Loucy (cell line): Measurements from ENCODE around the gene BRMS1.
"Not testable (repeated sequence)": the region's sequence is repeated elsewhere in the genome, so short reads cannot be mapped to it uniquely, and the experiment has no call there.

Experiments
- H2AFZ ChIP-seq: fragments of 200-600 bp; sonication (generic); 2 replicates; pipeline ENCODE4 v1.6.0; 2016; ENCODE audit warnings: antibody characterized with exemption, mild to moderate bottlenecking, low read length, moderate library complexity
- H3F3A ChIP-seq: fragments of 200-600 bp; 2 replicates; pipeline ENCODE4 v1.6.0; 2016; ENCODE audit warnings: antibody characterized with exemption, low read depth, mild to moderate bottlenecking
- H3K27me3 ChIP-seq: fragments of 200-600 bp; sonication (generic); 2 replicates; pipeline ENCODE4 v1.6.1; 2014; ENCODE audit warnings: low read length, mild to moderate bottlenecking; ENCODE audit not compliant: insufficient read depth, poor library complexity, severe bottlenecking
- H3K36me3 ChIP-seq: fragments of 200-600 bp; sonication (generic); 2 replicates; pipeline ENCODE4 v1.6.1; 2016; ENCODE audit warnings: low read length; ENCODE audit not compliant: insufficient read depth
- H3K4me1 ChIP-seq: fragments of 200-600 bp; sonication (generic); 2 replicates; pipeline ENCODE4 v1.5.1; 2014; ENCODE audit warnings: low read length, mild to moderate bottlenecking; ENCODE audit not compliant: insufficient read depth, poor library complexity, severe bottlenecking
- H3K4me2 ChIP-seq: fragments of 200-600 bp; sonication (generic); 2 replicates; pipeline ENCODE4 v1.6.0; 2014; ENCODE audit warnings: antibody characterized with exemption, low read length, low read depth, mild to moderate bottlenecking; ENCODE audit not compliant: poor library complexity, severe bottlenecking
- H3K4me3 ChIP-seq: fragments of 200-600 bp; sonication (generic); 2 replicates; pipeline ENCODE4 v1.5.1; 2014; ENCODE audit warnings: low read length, mild to moderate bottlenecking, mixed read lengths; ENCODE audit not compliant: poor library complexity, severe bottlenecking
- H3K79me2 ChIP-seq: fragments of 200-600 bp; sonication (generic); 2 replicates; pipeline ENCODE4 v1.6.1; 2014; ENCODE audit warnings: low read length; ENCODE audit not compliant: insufficient read depth
- H3K9ac ChIP-seq: fragments of 200-600 bp; sonication (generic); 2 replicates; pipeline ENCODE4 v1.6.0; 2014; ENCODE audit warnings: mild to moderate bottlenecking, low read depth, low read length, moderate library complexity; ENCODE audit not compliant: poor library complexity, severe bottlenecking
- H3K9me2 ChIP-seq: fragments of 200-600 bp; sonication (generic); replicated peaks from 2 replicates; pipeline ENCODE4 v1.6.1; 2016; ENCODE audit warnings: low read depth, low read length, mixed read lengths
- H3K9me3 ChIP-seq: fragments of 200-600 bp; sonication (generic); 2 replicates; pipeline ENCODE4 v1.6.1; 2014; ENCODE audit warnings: mild to moderate bottlenecking, antibody characterized with exemption, low read length, low read depth; ENCODE audit not compliant: insufficient read depth
- H4K20me1 ChIP-seq: fragments of 200-600 bp; sonication (generic); 2 replicates; pipeline ENCODE4 v1.6.0; 2014; ENCODE audit warnings: antibody characterized with exemption, low read length, mild to moderate bottlenecking; ENCODE audit not compliant: insufficient read depth, poor library complexity, severe bottlenecking
- EZH2phosphoT487 ChIP-seq: fragments of 200-600 bp; IDR thresholded peaks from 2 replicates; pipeline ENCODE4 v1.6.1; 2018; ENCODE audit warnings: antibody characterized with exemption, mild to moderate bottlenecking, moderate library complexity, borderline replicate concordance
- TF ChIP-seq, protein P1 (sequence below): fragments of 200-600 bp; sonication (generic); conservative IDR thresholded peaks from 2 replicates; pipeline ENCODE4 v1.5.1; 2014; ENCODE audit warnings: mild to moderate bottlenecking, antibody characterized with exemption, low read length

BRMS1 gene

DNA sequence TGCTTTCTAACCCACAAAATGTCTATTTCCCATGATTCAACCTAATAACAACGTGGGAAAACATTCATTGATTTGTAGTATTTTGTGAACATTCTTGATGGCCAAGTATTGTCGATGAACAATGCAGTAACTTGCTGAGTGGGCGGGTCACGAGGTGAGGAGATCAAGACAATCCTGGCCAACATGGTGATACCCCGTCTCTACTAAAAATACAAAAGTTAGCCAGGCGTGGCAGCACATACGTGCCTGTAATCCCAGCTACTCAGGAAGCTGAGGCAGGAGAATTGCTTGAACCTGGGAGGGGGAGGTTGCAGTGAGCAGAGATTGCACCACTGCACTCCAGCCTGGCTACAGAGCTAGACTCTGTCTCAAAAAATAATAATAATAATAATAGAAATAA is 35.4 kb upstream of the BRMS1 start:
- H3K9ac ChIP-seq, H3K9me2 ChIP-seq, H3K4me1 ChIP-seq, H3K4me2 ChIP-seq, H3K27me3 ChIP-seq, H3K4me3 ChIP-seq, H3F3A ChIP-seq, H3K79me2 ChIP-seq, H3K9me3 ChIP-seq, H4K20me1 ChIP-seq, H3K36me3 ChIP-seq: not testable (repeated sequence)
- peak overlapping the region; percentile 72 for H2AFZ ChIP-seq
- TF ChIP-seq, protein P1, sequence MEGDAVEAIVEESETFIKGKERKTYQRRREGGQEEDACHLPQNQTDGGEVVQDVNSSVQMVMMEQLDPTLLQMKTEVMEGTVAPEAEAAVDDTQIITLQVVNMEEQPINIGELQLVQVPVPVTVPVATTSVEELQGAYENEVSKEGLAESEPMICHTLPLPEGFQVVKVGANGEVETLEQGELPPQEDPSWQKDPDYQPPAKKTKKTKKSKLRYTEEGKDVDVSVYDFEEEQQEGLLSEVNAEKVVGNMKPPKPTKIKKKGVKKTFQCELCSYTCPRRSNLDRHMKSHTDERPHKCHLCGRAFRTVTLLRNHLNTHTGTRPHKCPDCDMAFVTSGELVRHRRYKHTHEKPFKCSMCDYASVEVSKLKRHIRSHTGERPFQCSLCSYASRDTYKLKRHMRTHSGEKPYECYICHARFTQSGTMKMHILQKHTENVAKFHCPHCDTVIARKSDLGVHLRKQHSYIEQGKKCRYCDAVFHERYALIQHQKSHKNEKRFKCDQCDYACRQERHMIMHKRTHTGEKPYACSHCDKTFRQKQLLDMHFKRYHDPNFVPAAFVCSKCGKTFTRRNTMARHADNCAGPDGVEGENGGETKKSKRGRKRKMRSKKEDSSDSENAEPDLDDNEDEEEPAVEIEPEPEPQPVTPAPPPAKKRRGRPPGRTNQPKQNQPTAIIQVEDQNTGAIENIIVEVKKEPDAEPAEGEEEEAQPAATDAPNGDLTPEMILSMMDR: 0 out of 2 replicates have a peak, but pooled peaks have one; percentile 8

DNA sequence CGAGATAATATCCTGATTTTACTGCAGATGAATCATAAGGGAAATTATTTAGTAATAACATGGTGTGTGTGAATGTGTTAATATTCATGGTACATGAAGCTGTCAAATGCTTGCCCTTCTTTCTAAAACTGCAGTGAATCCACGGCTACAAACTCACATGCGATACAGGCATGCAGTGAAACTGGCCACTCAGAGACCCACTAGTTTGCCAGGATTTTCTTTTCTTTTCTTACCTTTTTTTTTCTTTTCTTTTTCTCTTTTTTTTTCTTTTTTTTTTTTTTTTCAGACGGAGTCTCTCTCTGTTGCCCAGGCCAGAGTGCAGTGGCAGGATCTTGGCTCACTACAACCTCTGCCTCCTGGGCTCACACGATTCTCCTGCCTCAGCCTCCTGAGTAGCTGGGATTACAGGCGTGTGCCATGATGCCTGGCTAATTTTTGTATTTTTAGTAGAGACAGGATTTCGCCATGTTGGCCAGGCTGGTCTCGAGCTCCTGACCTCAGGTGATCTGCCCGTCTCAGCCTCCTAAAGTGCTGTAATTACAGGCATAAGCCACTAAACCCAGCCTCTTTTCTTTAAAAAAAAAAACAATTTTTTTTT is 28.9 kb upstream of the BRMS1 start:
- H3K27me3 ChIP-seq, H3K9ac ChIP-seq, H4K20me1 ChIP-seq, H3K9me3 ChIP-seq, H3F3A ChIP-seq, H3K4me2 ChIP-seq, H3K79me2 ChIP-seq, H2AFZ ChIP-seq, H3K4me3 ChIP-seq, H3K36me3 ChIP-seq, H3K9me2 ChIP-seq: not testable (repeated sequence)
- H3K4me1 ChIP-seq: peaks cover 10% of the 10 kb centered on the region

DNA sequence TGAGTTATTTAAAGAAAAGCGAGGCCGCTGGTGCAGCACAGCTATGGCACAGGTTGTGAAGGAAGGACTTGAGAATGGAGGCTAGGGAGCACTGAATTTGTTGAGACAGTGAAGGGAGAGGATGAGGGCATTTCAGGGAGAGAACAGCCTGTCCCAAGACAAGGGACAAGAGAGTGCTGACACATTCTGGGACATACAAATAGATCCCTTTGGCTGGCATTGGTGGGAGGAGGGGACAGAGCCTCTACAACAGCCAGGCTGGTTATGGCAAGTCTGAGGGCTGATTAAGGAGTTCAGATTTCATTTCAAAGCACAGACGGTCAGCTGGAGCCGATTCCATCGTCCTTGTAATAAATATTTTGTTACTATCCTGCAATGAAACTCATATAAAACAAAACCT is 28.4 kb upstream of the BRMS1 start:
- Histone ChIP-seq H4K20me1 (no peaks in the 10 kb centered on the region), H3K9me3 (no peaks in the 10 kb centered on the region), H3K4me3 (peak overlapping the region; percentile 74), H3K36me3 (no peaks in the 10 kb centered on the region), H2AFZ (no peak overlapping the region), H3K27me3 (no peaks in the 10 kb centered on the region), H3K9me2 (no peaks in the 10 kb centered on the region), H3F3A (no peaks in the 10 kb centered on the region), H3K4me2 (peak overlapping the region; percentile 78), H3K9ac (peak overlapping the region; percentile 71), H3K4me1 (peaks cover 10% of the 10 kb centered on the region), H3K79me2 (no peaks in the 10 kb centered on the region)
- TF ChIP-seq EZH2phosphoT487: no peak
- TF ChIP-seq, protein P1: no peak

DNA sequence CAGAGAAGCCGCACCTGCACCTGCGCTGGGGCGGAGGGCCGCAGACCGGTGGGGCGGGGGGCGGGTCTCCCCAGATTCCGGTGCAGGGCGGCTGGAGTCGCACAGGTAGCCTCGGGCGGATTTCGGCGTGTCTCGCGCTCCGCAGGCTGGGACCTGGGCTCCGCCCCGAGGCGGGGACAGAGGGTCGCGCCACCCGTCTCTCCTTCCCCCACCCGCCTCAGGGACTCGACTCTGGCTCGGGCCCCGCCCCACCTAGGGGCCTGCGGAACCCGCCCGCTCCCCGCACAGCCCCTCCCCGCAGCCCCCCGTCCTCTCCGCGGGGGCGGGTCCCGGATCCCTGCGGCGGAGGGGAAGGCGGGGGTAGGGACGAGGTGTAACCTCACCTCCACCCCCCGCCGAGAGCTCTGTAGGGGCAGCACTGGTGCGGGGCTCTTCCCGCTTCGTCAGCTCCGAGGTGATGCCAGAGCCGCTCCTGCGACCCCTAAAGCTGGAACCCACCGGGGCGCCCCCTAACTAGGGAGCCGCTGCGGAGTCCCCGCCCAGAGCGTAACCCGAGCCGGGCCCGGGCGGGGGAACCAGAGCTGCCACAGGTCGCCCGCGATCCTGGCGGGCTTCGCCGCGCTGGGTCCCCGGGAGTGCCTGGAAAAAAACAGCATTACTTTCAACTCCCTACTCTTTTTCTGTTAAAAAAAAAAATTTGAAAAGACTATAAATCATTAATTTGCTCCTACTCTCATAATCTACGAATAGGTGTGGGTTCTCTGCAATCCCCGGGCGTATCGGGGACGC is 26.9 kb upstream of the BRMS1 start, which contains the start of gene SLC29A2:
TSS of gene SLC29A2 (minus strand) at position 134 of the 789 bp plus-strand sequence. CDS start 169 bp downstream, outside the sequence.
- peak within 1 kb of the TSS; percentile 71 for H3K9ac ChIP-seq
- H3K4me2 ChIP-seq: peak within 1 kb of the TSS; percentile 78
- no peaks in the 10 kb centered on the region for H3K27me3 ChIP-seq
- peak within 1 kb of the TSS; percentile 74 for H3K4me3 ChIP-seq
- no peaks in the 10 kb centered on the region for H3K79me2 ChIP-seq
- H3K36me3 ChIP-seq: no peaks in the 10 kb centered on the region
- no peaks in the 10 kb centered on the region for H3K9me2 ChIP-seq
- peak within 1 kb of the TSS; percentile 93 for H2AFZ ChIP-seq
- H3K9me3 ChIP-seq: no peaks in the 10 kb centered on the region
- no peaks in the 10 kb centered on the region for H4K20me1 ChIP-seq
- no peaks in the 10 kb centered on the region for H3F3A ChIP-seq
- peaks cover 10% of the 10 kb centered on the region for H3K4me1 ChIP-seq
- TF ChIP-seq, protein P1: no peak
- no peak for TF ChIP-seq EZH2phosphoT487
